IPS-15b (cell line): ENCODE results near the gene DPM3.

Source experiments
- H3K27me3 ChIP-seq: one replicate; pipeline ENCODE4 v1.6.1; 2013; ENCODE audit warnings: low read length; ENCODE audit not compliant: control insufficient read depth, insufficient read depth
- H3K36me3 ChIP-seq: one replicate; pipeline ENCODE4 v1.6.1; 2013; ENCODE audit warnings: low read length; ENCODE audit not compliant: control insufficient read depth, insufficient read depth
- H3K4me1 ChIP-seq: one replicate; pipeline ENCODE4 v1.6.1; 2013; ENCODE audit warnings: mild to moderate bottlenecking, low read length; ENCODE audit not compliant: control insufficient read depth, insufficient read depth
- H3K4me3 ChIP-seq: one replicate; pipeline ENCODE4 v1.5.1; 2013; ENCODE audit warnings: low read depth, low read length
- H3K9ac ChIP-seq: one replicate; pipeline ENCODE4 v1.6.1; 2013; ENCODE audit warnings: low read depth, mild to moderate bottlenecking, low read length
- H3K9me3 ChIP-seq: one replicate; pipeline ENCODE4 v1.6.1; 2013; ENCODE audit warnings: mild to moderate bottlenecking, low read length; ENCODE audit not compliant: control insufficient read depth, insufficient read depth

Gene DPM3

DNA sequence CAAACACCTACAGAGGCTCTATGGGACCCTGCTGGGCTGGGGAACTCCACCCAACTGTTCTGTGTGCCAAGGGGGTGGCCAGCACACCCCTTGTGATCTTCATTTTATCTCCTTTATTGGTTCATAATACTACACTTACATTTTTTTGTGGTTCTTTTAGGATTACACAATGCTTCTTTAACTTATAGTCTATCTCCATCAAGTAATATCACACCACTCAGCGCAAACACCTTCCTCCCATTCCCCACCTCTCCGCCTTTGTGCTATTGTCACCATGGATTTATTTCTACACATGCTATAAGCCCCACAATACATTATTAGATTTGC is 45.7 kb downstream of the DPM3 start:
- no peak overlapping the region for H3K9ac ChIP-seq
- H3K9me3 ChIP-seq = no peaks in the 10 kb centered on the region
- no peaks in the 10 kb centered on the region for H3K36me3 ChIP-seq
- peaks cover 16% of the 10 kb centered on the region for H3K27me3 ChIP-seq
- no peak overlapping the region for H3K4me3 ChIP-seq
- H3K4me1 ChIP-seq = peaks cover 10% of the 10 kb centered on the region

DNA sequence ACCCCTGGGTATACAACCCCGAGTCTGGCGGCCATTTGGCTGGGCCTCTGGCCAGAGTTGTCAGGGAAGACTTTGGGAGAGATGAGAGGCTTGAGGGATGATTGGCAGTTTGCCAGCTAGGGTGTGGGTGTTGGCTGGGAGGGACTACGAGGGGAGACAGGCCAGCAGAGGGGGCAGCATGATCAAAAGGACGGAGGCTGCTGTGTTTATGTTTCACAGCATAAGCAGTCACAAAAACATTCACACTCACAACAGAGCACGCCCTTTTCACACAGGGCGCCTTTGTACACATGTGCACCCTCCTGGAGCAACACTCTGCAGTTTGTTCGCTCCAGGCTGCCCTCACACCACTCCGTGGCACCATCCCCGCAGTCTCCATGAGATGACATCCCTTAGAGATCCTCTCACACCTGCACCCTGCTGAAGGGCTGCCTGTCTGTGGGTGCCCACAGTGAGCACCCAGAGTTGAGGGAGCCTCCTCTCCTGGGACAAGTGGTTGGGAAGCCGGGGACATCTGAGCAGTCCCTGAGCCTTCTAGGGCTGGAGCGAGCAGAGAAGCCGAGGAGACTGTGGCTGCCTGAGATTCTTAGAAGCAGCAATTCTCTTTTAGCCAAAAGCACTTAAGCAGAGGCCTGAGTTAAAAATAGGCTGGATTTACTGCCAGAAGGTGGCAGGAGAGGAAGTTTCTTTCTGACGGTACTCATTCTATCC is 46.3 kb downstream of the DPM3 start:
- Histone ChIP-seq H3K4me1 (peaks cover 10% of the 10 kb centered on the region), H3K9me3 (no peaks in the 10 kb centered on the region), H3K9ac (no peak overlapping the region), H3K36me3 (no peaks in the 10 kb centered on the region), H3K4me3 (no peak overlapping the region), H3K27me3 (peaks cover 16% of the 10 kb centered on the region)

DNA sequence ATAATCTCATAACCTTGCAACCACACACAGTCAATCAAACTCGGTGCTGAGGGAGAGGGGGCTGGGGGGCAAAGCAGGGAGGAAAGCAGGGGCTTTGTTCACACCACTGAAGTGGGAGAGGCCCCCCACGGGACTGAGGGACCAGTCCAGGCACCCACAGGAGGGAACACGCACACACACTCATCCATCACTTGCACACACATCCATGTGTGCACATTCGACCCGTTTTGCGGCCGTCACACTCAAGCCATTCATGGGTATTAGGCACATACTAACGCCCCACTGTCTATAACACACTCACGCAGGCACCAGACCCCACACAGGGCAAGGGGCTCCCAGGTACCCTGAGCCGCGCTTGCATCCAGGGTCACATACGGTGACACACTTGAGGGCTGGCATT is 47.7 kb downstream of the DPM3 start:
- no peak overlapping the region for H3K4me3 ChIP-seq
- peaks cover 20% of the 10 kb centered on the region for H3K27me3 ChIP-seq
- peaks cover 11% of the 10 kb centered on the region for H3K4me1 ChIP-seq
- H3K36me3 ChIP-seq = no peaks in the 10 kb centered on the region
- H3K9ac ChIP-seq = no peak overlapping the region
- no peaks in the 10 kb centered on the region for H3K9me3 ChIP-seq

DNA sequence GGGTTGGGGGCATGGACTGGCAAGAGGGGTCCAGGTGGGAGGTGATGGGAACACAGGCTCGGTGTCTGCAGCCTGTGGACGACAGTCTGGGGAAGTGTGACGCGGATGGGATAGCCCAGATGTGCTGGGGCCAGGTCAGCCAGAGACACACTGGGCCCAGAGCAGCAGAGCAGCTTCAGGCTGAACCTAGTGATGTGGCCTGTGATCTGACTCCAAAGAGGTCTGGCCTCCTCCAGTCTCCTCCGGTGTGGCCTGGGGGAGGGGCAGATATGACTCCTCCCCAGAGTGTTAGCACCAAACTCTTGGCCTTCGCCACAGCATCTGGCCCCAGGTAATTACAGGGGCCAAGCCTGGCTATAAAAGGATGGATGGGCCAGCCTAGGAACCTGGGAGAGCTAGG is 48.2 kb downstream of the DPM3 start:
- peaks cover 20% of the 10 kb centered on the region for H3K27me3 ChIP-seq
- H3K9me3 ChIP-seq = no peaks in the 10 kb centered on the region
- H3K36me3 ChIP-seq = no peaks in the 10 kb centered on the region
- no peak overlapping the region for H3K9ac ChIP-seq
- H3K4me3 ChIP-seq = no peak overlapping the region
- peaks cover 12% of the 10 kb centered on the region for H3K4me1 ChIP-seq

DNA sequence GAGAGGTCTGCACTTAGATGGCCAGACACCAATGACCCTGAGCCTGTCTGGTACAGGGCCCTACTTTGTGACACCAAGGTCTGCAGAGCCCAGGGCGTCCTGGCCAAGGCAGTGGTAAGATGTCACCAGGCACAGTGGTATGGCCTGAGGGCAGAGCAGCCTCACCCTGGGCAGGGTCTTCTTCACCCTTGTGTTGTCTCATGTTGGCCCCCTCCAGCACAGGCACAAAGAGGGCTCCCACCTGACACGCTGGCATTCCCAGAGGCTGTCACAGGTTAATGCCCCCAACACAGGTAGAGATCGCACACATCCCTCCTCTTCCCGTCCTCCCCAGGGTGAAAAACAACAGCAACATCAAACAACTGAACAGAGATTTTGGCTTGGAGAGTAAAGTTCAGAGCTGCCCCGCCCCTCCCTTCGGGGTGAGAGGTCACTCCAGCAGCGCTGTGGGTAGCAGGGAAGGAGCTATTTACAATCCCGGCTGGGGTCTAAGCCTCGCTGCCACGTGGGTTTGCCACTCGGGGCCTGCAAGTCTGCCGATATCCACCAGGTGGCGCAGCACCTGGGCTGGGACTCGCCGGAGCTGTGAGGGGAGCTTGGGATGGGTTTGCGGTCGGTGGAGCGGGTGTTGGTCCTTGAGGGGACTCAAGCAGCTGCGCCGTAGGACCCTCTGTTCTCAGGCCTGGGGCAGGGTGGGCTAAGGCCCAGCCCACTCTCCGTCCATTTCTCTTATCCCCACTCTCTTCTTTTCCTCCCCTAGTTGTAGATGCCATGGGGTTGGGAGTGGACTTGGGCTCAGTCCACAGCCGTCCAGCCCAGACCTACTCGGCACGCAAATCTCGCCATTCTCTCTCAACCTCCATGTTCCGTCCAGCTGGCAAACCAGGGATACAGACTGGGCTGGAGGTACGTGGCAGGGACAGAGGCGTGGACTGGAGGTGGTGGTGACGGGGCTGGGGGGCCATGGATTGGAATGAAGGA is 49.0 kb downstream of the DPM3 start:
- H3K36me3 ChIP-seq = no peaks in the 10 kb centered on the region
- no peaks in the 10 kb centered on the region for H3K9me3 ChIP-seq
- H3K27me3 ChIP-seq = peaks cover 20% of the 10 kb centered on the region
- peak overlapping the region; percentile 41 for H3K9ac ChIP-seq
- peak overlapping the region; percentile 33 for H3K4me3 ChIP-seq
- H3K4me1 ChIP-seq = peaks cover 12% of the 10 kb centered on the region
